DOHH2 (cell line): Measurements from ENCODE around the gene NFIX.

ENCODE experiments used
- H3F3A ChIP-seq: fragments of 200-600 bp; sonication (generic), shearing (Covaris generic); 2 replicates; pipeline ENCODE4 v1.6.0; 2016; ENCODE audit warnings: antibody characterized with exemption, mild to moderate bottlenecking; ENCODE audit not compliant: control insufficient read depth, insufficient read depth
- H3K27ac ChIP-seq: fragments of 200-600 bp; sonication (generic); 2 replicates; pipeline ENCODE4 v1.5.1; 2014; ENCODE audit warnings: low read depth, mild to moderate bottlenecking, low read length, moderate library complexity
- H3K27me3 ChIP-seq: fragments of 200-600 bp; sonication (generic); 2 replicates; pipeline ENCODE4 v1.6.1; 2014; ENCODE audit warnings: mild to moderate bottlenecking, low read length, mixed read lengths; ENCODE audit not compliant: control insufficient read depth
- H3K36me3 ChIP-seq: fragments of 200-600 bp; sonication (generic); 2 replicates; pipeline ENCODE4 v1.6.1; 2014; ENCODE audit warnings: mild to moderate bottlenecking, low read length, moderate library complexity, mixed read lengths; ENCODE audit not compliant: control insufficient read depth
- H3K4me1 ChIP-seq: fragments of 200-600 bp; sonication (generic); 2 replicates; pipeline ENCODE4 v1.6.1; 2014; ENCODE audit warnings: mild to moderate bottlenecking, low read length, mixed read lengths; ENCODE audit not compliant: control insufficient read depth
- H3K4me2 ChIP-seq: fragments of 200-600 bp; sonication (generic); 2 replicates; pipeline ENCODE4 v1.6.0; 2014; ENCODE audit warnings: mild to moderate bottlenecking, low read length, moderate library complexity
- H3K4me3 ChIP-seq: fragments of 200-600 bp; sonication (generic); 2 replicates; pipeline ENCODE4 v1.5.1; 2014; ENCODE audit warnings: mild to moderate bottlenecking, low read length, mixed read lengths
- H3K79me2 ChIP-seq: fragments of 200-600 bp; sonication (generic); 2 replicates; pipeline ENCODE4 v1.6.1; 2014; ENCODE audit warnings: mild to moderate bottlenecking, low read length, mixed read lengths; ENCODE audit not compliant: control insufficient read depth
- H3K9me2 ChIP-seq: fragments of 200-600 bp; sonication (generic); replicated peaks from 2 replicates; pipeline ENCODE4 v1.6.1; 2014; ENCODE audit warnings: mild to moderate bottlenecking, low read length, mixed read lengths; ENCODE audit not compliant: control insufficient read depth
- H3K9me3 ChIP-seq: fragments of 200-600 bp; sonication (generic); 2 replicates; pipeline ENCODE4 v1.6.1; 2014; ENCODE audit warnings: antibody characterized with exemption, low read length, mixed read lengths; ENCODE audit not compliant: control insufficient read depth, insufficient read depth
- H4K20me1 ChIP-seq: fragments of 200-600 bp; sonication (generic); 2 replicates; pipeline ENCODE4 v1.6.0; 2014; ENCODE audit warnings: low read depth, mild to moderate bottlenecking, antibody characterized with exemption, low read length, moderate library complexity; ENCODE audit not compliant: control insufficient read depth, insufficient read depth
- CTCF ChIP-seq: fragments of 200-600 bp; sonication (generic); IDR thresholded peaks from one replicate; pipeline ENCODE4 v1.5.1; 2014; ENCODE audit warnings: antibody characterized with exemption, mild to moderate bottlenecking, low read depth, low read length; ENCODE audit not compliant: poor library complexity, severe bottlenecking
- EZH2phosphoT487 ChIP-seq: fragments of 200-600 bp; sonication (generic); IDR thresholded peaks from 2 replicates; pipeline ENCODE4 v1.6.1; 2017; ENCODE audit warnings: borderline replicate concordance, mild to moderate bottlenecking, antibody characterized with exemption, low read length, moderate library complexity, mixed read lengths

Gene NFIX

GRCh38 chr19:13004273-13004672 lies 9.0 kb downstream of the NFIX start:
- H3K27ac ChIP-seq: no peak overlapping the region
- H3K4me3 ChIP-seq: no peak overlapping the region
- no peaks in the 10 kb centered on the region for H3K9me3 ChIP-seq
- no peaks in the 10 kb centered on the region for H3K9me2 ChIP-seq
- H3K27me3 ChIP-seq: no peaks in the 10 kb centered on the region; the same call in 1 of the 2 replicates
- H3K4me2 ChIP-seq: no peak overlapping the region
- H3F3A ChIP-seq: no peaks in the 10 kb centered on the region
- TF ChIP-seq CTCF: no peak
- TF ChIP-seq EZH2phosphoT487: no peak
- no peaks in the 10 kb centered on the region for H3K79me2 ChIP-seq
- H3K4me1 ChIP-seq: no peaks in the 10 kb centered on the region
- no peaks in the 10 kb centered on the region for H3K36me3 ChIP-seq
- H4K20me1 ChIP-seq: no peaks in the 10 kb centered on the region

DNA sequence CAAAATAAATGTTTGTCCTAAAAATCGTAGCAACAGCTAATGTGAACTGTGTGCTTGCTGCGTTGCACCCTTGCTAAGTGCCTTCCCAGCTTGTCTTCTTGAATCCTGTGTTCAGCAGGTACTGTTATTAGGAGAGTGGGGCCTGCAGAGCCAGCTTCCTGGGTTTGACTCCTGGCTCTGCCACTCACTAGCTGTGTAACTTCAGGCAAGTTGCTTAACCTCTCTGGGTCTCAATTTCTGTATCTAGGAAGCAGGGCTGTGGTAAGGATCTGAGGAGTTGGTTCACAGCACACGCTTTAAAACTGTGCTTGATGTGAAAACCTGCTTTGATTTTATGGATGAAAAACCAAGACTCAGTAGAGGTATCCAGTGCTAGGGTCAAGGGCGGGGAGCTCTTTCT lies 10.0 kb downstream of the NFIX start:
- Histone ChIP-seq H3K27ac (no peak overlapping the region), H3K4me2 (no peak overlapping the region), H3K36me3 (no peaks in the 10 kb centered on the region), H4K20me1 (no peaks in the 10 kb centered on the region), H3K9me3 (no peaks in the 10 kb centered on the region), H3K79me2 (no peaks in the 10 kb centered on the region), H3K9me2 (no peaks in the 10 kb centered on the region), H3K4me3 (no peak overlapping the region), H3K27me3 (no peaks in the 10 kb centered on the region; the same call in 1 of the 2 replicates), H3F3A (no peaks in the 10 kb centered on the region), H3K4me1 (no peaks in the 10 kb centered on the region)
- TF ChIP-seq EZH2phosphoT487 (no peak), CTCF (no peak)

- Histone ChIP-seq H3F3A (no peaks in the 10 kb centered on the region), H3K4me1 (no peaks in the 10 kb centered on the region), H3K4me2 (no peak overlapping the region), H3K9me2 (no peaks in the 10 kb centered on the region), H4K20me1 (no peaks in the 10 kb centered on the region), H3K9me3 (no peaks in the 10 kb centered on the region), H3K79me2 (no peaks in the 10 kb centered on the region), H3K36me3 (no peaks in the 10 kb centered on the region), H3K27ac (no peak overlapping the region), H3K27me3 (no peaks in the 10 kb centered on the region; the same call in 1 of the 2 replicates), H3K4me3 (no peak overlapping the region)
- TF ChIP-seq CTCF: no peak
- no peak for TF ChIP-seq EZH2phosphoT487
Measured at GRCh38 chr19:13005861-13006370, 10.6 kb downstream of the NFIX start.
